Psoas muscle (tissue), 8 donors: ENCODE results near the gene TBCK. TPM values are rescaled to one million over a fixed set of nuclear protein-coding genes. Genes with fewer than 3 reads are reported as not detected.

Experiments used
- ATAC-seq, 4 donors: fragments of 200-7000 bp; cut with Tn5 transposase; one replicate each; pipeline ENCODE4 v1.9.1; 2020; ENCODE audit warnings: moderate library complexity in 3 of 4, mild to moderate bottlenecking in 2 of 4
- DNase-seq, 2 donors: peaks; one replicate each; pipeline ENCODE4 v3.0.0-alpha.2; 2020
- H3K27ac ChIP-seq: fragments of 200-600 bp; one replicate; pipeline ENCODE4 v1.8.0; 2022
- H3K27me3 ChIP-seq, 3 donors: fragments of 200-600 bp in 1 of 3; one replicate each; pipeline versions ENCODE4 v1.6.1 to v1.8.0; 2013 to 2022; ENCODE audit warnings: low read length in 2 of 3, mild to moderate bottlenecking in 2 of 3, moderate library complexity in 1 of 3; ENCODE audit not compliant: insufficient read depth in 3 of 3
- H3K36me3 ChIP-seq, 2 donors: fragments of 200-600 bp in 1 of 2; one replicate each; pipeline versions ENCODE4 v1.6.1 to v1.8.0; 2013 to 2022; ENCODE audit warnings: low read depth in 1 of 2, mild to moderate bottlenecking in 1 of 2, moderate library complexity in 1 of 2; ENCODE audit not compliant: insufficient read depth in 1 of 2
- H3K4me1 ChIP-seq: fragments of 200-600 bp; one replicate; pipeline ENCODE4 v1.8.0; 2022
- H3K4me3 ChIP-seq: fragments of 200-600 bp; one replicate; pipeline ENCODE4 v1.8.0; 2022; ENCODE audit warnings: mild to moderate bottlenecking
- H3K9me3 ChIP-seq: fragments of 200-600 bp; one replicate; pipeline ENCODE4 v1.8.0; 2022
- CTCF ChIP-seq: fragments of 200-600 bp; IDR thresholded peaks from one replicate; pipeline ENCODE4 v1.8.0; 2022; ENCODE audit warnings: antibody characterized with exemption
- WGBS, 3 donors: extraction: QIAGEN DNeasy Blood & Tissue Kit; methylation state at CpG; one replicate each; pipeline versions ENCODE4 v1.1.6 to v1.1.7; 2013; 5-methylcytosine and 5-hydroxymethylcytosine counted together
- intact Hi-C, 2 donors: fragments of 100-400 bp; cut with DNase I; formaldehyde crosslinking; loops; one replicate each; pipeline versions ENCODE4 v1.11.0 to v1.14.2; 2022
- polyA plus RNA-seq, 3 donors: library from polyadenylated mRNA; stranded (reverse); fragments of 200-250 nt; gene quantifications; one replicate each; pipeline ENCODE4 v1.2.3, GENCODE V29; 2013
- total RNA-seq, 4 donors: library from RNA; stranded (reverse); fragmentation: NEBNext Ultra II Directional in 2 of 4; extraction: Animal tissue kit (Norgen Biotek cat#: 25700) in 2 of 4; gene quantifications; one replicate each; pipeline versions ENCODE4 v1.2.1 to v1.2.4, GENCODE V29; 2021 to 2023
- donor health status: healthy with polysubstance abuse.
- donor health status: DM: no; HTN: no; CAD: no; lungs with moderate emphysema.
- donor health status: Bipolar disorder and iron deficiency.
- donor health status: healthy.
- donor health status: DM: yes; HTN: yes; CAD: no.
- donor health status: DM: no; HTN: no; CAD: no.
- donor health status: DM: no; HTN: no; CAD: no.
- donor health status: DM: yes; HTN: yes; CAD: no.

TBCK gene
- total and polyA plus RNA-seq, 7 donors, result 1.9 to 16.8 (median 9.7) TPM

GRCh38 chr4:106051514-106051913, 264.5 kb downstream of the TBCK start:
- ATAC-seq, result no peak
- intact Hi-C loops, result no loop called here
- H3K9me3 ChIP-seq, result no peaks in the 10 kb centered on the region
- no peak overlapping the region for H3K4me3 ChIP-seq
- H3K4me1 ChIP-seq, result no peaks in the 10 kb centered on the region
- no peaks in the 10 kb centered on the region for H3K27me3 ChIP-seq
- TF ChIP-seq CTCF, result no peak
- H3K27ac ChIP-seq, result no peak overlapping the region
- H3K36me3 ChIP-seq, result peaks cover under 1 to 3% of the 10 kb centered on the region in 2 donors
- DNase-seq, result no peak
- 61 to 78% (median 64%) methylated on average over 1 of the region's 1 CpG for WGBS, 3 donors

GRCh38 chr4:106049490-106049889, 266.5 kb downstream of the TBCK start:
- Histone ChIP-seq H3K4me3 (no peak overlapping the region), H3K36me3 (peaks cover 3 to 5% of the 10 kb centered on the region in 2 donors), H3K27me3 (no peaks in the 10 kb centered on the region), H3K4me1 (no peaks in the 10 kb centered on the region), H3K9me3 (no peaks in the 10 kb centered on the region), H3K27ac (no peak overlapping the region)
- intact Hi-C loops, result no loop called here
- no peak for TF ChIP-seq CTCF
- DNase-seq (no peak), ATAC-seq (no peak)

GRCh38 chr4:106048250-106048971, 267.6 kb downstream of the TBCK start:
- peaks cover 3 to 5% of the 10 kb centered on the region in 2 donors for H3K36me3 ChIP-seq
- no peak for DNase-seq
- no peak for ATAC-seq
- no peaks in the 10 kb centered on the region for H3K9me3 ChIP-seq
- intact Hi-C loops, result no loop called here
- no peaks in the 10 kb centered on the region for H3K4me1 ChIP-seq
- H3K27me3 ChIP-seq, result no peaks in the 10 kb centered on the region
- H3K4me3 ChIP-seq, result no peak overlapping the region
- no peak for TF ChIP-seq CTCF
- no peak overlapping the region for H3K27ac ChIP-seq
- WGBS, 3 donors, result 75 to 85% (median 82%) methylated on average over 2 of the region's 2 CpGs

- peaks cover 5% of the 10 kb centered on the region for H3K4me1 ChIP-seq
- no peak overlapping the region for H3K4me3 ChIP-seq
- H3K27ac ChIP-seq, result no peak overlapping the region
- whole genome bisulfite sequencing, 3 donors, result 79 to 87% (median 83%) methylated on average over 3 of the region's 3 CpGs
- intact Hi-C loops, result no loop called here
- DNase-seq, result no peak
- H3K36me3 ChIP-seq, result peaks cover 3 to 5% of the 10 kb centered on the region in 2 donors
- H3K27me3 ChIP-seq, result no peaks in the 10 kb centered on the region
- no peak for TF ChIP-seq CTCF
- no peak for ATAC-seq
- no peaks in the 10 kb centered on the region for H3K9me3 ChIP-seq
Observed at GRCh38 chr4:106046083-106046482, 269.9 kb downstream of the TBCK start.
